B cell (primary cell): ENCODE results near the gene SPTB.

Source experiments
- CTCF ChIP-seq: fragments of 200-600 bp; IDR thresholded peaks from one replicate; pipeline ENCODE4 v1.8.0; 2022; ENCODE audit warnings: antibody characterized with exemption, mild to moderate bottlenecking
- EZH2 ChIP-seq: IDR thresholded peaks from 2 replicates; pipeline ENCODE4 v1.6.1; 2012; ENCODE audit warnings: borderline replicate concordance, low read depth, mild to moderate bottlenecking, moderate library complexity, low read length; ENCODE audit not compliant: insufficient read depth, poor library complexity, severe bottlenecking

- TF ChIP-seq CTCF (no peak), EZH2 (no peak)
Measured at GRCh38 chr14:64719601-64720000, 160.1 kb downstream of the SPTB start.
